Stimulated activated CD4-positive, alpha-beta T cell treated with anti-CD3 and anti-CD28 coated beads, Interleukin-1b, Interleukin-23, amount 100 ng/mL, for 48 hours (primary cell): Measurements from ENCODE around the gene IL33.
"Not testable (repeated sequence)": the region's sequence is repeated elsewhere in the genome, so short reads cannot be mapped to it uniquely, and the experiment has no call there.

Experiments
- DNase-seq: peaks from one replicate; pipeline ENCODE4 v3.0.0-alpha.2; 2020

IL33 gene

GRCh38 chr9:6215562-6215961 is at the start of gene IL33:
Gene IL33, plus strand, starts transcription at chr9:6215807. Its CDS starts 25,888 bp downstream, at chr9:6241695.
- DNase-seq: no peak

- DNase-seq: no peak
These were observed 43.9 kb upstream of the IL33 start for GRCh38 chr9:6171667-6172066.

- no peak for DNase-seq
These were observed 41.7 kb upstream of the IL33 start for GRCh38 chr9:6173914-6174313.

GRCh38 chr9:6182549-6183226 is 32.9 kb upstream of the IL33 start:
- not testable (repeated sequence) for DNase-seq

GRCh38 chr9:6183227-6183551 is 32.4 kb upstream of the IL33 start:
- no peak for DNase-seq

GRCh38 chr9:6183627-6184026 is 32.0 kb upstream of the IL33 start:
- DNase-seq: no peak

- DNase-seq: no peak
These were observed 30.6 kb upstream of the IL33 start for GRCh38 chr9:6184749-6185645.

- no peak for DNase-seq
These were observed 28.9 kb upstream of the IL33 start for GRCh38 chr9:6186691-6187090.

- DNase-seq: no peak
These were observed 28.3 kb upstream of the IL33 start for GRCh38 chr9:6187272-6187671.

GRCh38 chr9:6188466-6188865 is 27.1 kb upstream of the IL33 start:
- DNase-seq: no peak

GRCh38 chr9:6188906-6189305 is 26.7 kb upstream of the IL33 start:
- no peak for DNase-seq

GRCh38 chr9:6194934-6195333 is 20.7 kb upstream of the IL33 start:
- no peak for DNase-seq

GRCh38 chr9:6195714-6196360 is 19.8 kb upstream of the IL33 start:
- no peak for DNase-seq

- no peak for DNase-seq
These were observed 18.3 kb upstream of the IL33 start for GRCh38 chr9:6197330-6197729.

GRCh38 chr9:6198251-6198650 is 17.4 kb upstream of the IL33 start:
- DNase-seq: no peak

- DNase-seq: no peak
These were observed 16.0 kb upstream of the IL33 start for GRCh38 chr9:6199596-6199995.

- DNase-seq: no peak
These were observed 14.8 kb upstream of the IL33 start for GRCh38 chr9:6200761-6201160.

GRCh38 chr9:6209966-6210365 is 5.6 kb upstream of the IL33 start:
- DNase-seq: no peak

GRCh38 chr9:6212722-6213375 is 2.8 kb upstream of the IL33 start:
- no peak for DNase-seq

- DNase-seq: no peak
These were observed 1.2 kb upstream of the IL33 start for GRCh38 chr9:6214434-6214833.

GRCh38 chr9:6214903-6215302 is 704 bp upstream of the IL33 start:
- no peak for DNase-seq

GRCh38 chr9:6216002-6216401 is 395 bp downstream of the IL33 start:
- no peak for DNase-seq

- no peak for DNase-seq
These were observed 1.3 kb downstream of the IL33 start for GRCh38 chr9:6216951-6217350.
